Fibroblast of pulmonary artery (primary cell): ENCODE measurements around the gene RAB32.

Experiments used
- DNase-seq: peaks from one replicate; pipeline ENCODE4 v3.0.0-alpha.2; 2010; ENCODE audit warnings: low read depth
- H3K4me3 ChIP-seq: replicated peaks from 2 replicates; pipeline ENCODE4 v1.5.1; 2011; ENCODE audit warnings: low read depth, mild to moderate bottlenecking, control low read depth, low read length, moderate library complexity
- TF ChIP-seq, protein P1 (sequence below): IDR thresholded peaks from 2 replicates; pipeline ENCODE4 v1.5.1; 2011; ENCODE audit warnings: mild to moderate bottlenecking, control low read depth, low read length, inconsistent platforms; ENCODE audit errors: missing control alignments

The RAB32 gene

GRCh38 chr6:146543211-146543939 is at the start of gene RAB32:
Gene RAB32, plus strand, starts transcription at chr6:146543833. Its CDS starts 39 bp downstream, at chr6:146543872.
- peak; percentile 96 for DNase-seq
- TF ChIP-seq, protein P1, sequence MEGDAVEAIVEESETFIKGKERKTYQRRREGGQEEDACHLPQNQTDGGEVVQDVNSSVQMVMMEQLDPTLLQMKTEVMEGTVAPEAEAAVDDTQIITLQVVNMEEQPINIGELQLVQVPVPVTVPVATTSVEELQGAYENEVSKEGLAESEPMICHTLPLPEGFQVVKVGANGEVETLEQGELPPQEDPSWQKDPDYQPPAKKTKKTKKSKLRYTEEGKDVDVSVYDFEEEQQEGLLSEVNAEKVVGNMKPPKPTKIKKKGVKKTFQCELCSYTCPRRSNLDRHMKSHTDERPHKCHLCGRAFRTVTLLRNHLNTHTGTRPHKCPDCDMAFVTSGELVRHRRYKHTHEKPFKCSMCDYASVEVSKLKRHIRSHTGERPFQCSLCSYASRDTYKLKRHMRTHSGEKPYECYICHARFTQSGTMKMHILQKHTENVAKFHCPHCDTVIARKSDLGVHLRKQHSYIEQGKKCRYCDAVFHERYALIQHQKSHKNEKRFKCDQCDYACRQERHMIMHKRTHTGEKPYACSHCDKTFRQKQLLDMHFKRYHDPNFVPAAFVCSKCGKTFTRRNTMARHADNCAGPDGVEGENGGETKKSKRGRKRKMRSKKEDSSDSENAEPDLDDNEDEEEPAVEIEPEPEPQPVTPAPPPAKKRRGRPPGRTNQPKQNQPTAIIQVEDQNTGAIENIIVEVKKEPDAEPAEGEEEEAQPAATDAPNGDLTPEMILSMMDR, result no peak
- H3K4me3 ChIP-seq, result peak within 1 kb of the TSS; percentile 86

DNA sequence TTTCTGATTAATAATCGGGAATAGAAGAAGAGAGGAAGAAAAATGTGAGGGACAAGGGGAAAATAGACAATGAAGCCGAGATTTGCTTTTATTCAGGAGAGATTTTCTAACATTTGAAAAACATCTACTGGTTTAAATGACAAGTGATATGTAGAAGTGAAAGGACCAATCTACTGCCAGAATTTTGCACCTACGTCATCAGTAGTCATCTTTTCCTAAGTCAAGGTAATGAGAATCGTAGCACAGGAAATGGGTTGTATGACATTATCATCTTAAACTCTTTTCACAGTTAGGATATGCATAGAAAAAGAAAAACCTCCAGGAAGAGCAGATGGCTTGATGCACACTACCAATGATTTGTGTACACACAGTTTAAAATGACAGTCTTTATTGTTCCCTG is 45.3 kb upstream of the RAB32 start:
- no peak for DNase-seq
- no peak overlapping the region for H3K4me3 ChIP-seq
- TF ChIP-seq, protein P1, result no peak

- no peak for DNase-seq
- TF ChIP-seq, protein P1, result no peak
- H3K4me3 ChIP-seq, result no peak overlapping the region
These were observed 40.5 kb upstream of the RAB32 start for GRCh38 chr6:146503096-146503495.

- TF ChIP-seq, protein P1, result no peak
- no peak for DNase-seq
- no peak overlapping the region for H3K4me3 ChIP-seq
These were observed 28.4 kb upstream of the RAB32 start for GRCh38 chr6:146515212-146515611.

DNA sequence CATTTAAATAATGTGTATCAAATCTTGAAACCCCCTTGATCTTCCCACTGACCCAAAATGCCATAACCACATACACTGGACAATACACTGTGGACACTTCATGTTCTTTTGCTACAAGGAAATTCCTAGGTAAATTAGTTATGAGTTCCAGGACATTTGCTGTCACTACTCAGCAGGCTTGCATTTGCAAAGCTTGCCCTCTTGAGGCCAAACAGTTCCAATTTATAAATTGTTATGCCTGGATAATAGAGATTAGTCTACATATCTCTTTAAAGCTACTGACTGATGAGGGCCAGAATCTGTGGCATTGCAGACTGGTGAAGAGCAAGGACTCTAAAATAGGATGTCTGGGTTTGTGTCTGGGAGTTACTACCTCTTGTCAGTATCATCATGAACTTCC is 17.4 kb upstream of the RAB32 start:
- TF ChIP-seq, protein P1, result peak; percentile 50
- H3K4me3 ChIP-seq, result no peak overlapping the region
- DNase-seq, result peak; percentile 56

DNA sequence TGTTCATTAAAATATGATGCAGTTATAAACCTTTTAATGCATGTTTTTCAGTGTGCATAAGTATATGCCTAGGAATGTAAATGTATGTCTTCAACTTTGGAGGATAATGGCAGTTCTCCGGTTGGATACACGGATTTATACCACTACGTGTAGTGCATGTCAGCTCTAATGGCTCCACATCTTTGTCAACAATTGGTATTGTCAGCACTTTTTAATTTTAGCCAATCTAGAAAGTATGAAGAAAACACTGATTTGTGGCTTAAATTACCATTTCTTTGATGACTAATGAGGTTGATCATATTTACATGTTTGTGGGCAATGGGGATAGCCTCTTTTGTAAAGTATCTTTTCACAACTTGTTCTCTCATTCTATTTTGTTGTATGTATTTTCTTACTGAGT is 10.9 kb upstream of the RAB32 start:
- DNase-seq, result no peak
- no peak overlapping the region for H3K4me3 ChIP-seq
- TF ChIP-seq, protein P1, result no peak

- no peak for DNase-seq
- TF ChIP-seq, protein P1, result no peak
- peak overlapping the region; percentile 50 for H3K4me3 ChIP-seq
These were observed 787 bp upstream of the RAB32 start for GRCh38 chr6:146542881-146543210.
